Right kidney (tissue), 1 donor: ENCODE measurements around the gene NRIP1.

Source experiments
- DNase-seq: peaks from one replicate; pipeline ENCODE4 v3.0.0-alpha.2; 2016

Gene NRIP1

GRCh38 chr21:15009837-15010363, 54.9 kb downstream of the NRIP1 start:
- DNase-seq, result no peak

- DNase-seq, result no peak
These were observed 57.0 kb downstream of the NRIP1 start for GRCh38 chr21:15007716-15008296.

- no peak for DNase-seq
These were observed 58.1 kb downstream of the NRIP1 start for GRCh38 chr21:15006594-15007230.

GRCh38 chr21:15005391-15005790, 59.4 kb downstream of the NRIP1 start:
- no peak for DNase-seq

- DNase-seq, result no peak
These were observed 60.0 kb downstream of the NRIP1 start for GRCh38 chr21:15004721-15005370.

- DNase-seq, result no peak
These were observed 61.2 kb downstream of the NRIP1 start for GRCh38 chr21:15003463-15004135.

GRCh38 chr21:15001857-15002606, 62.8 kb downstream of the NRIP1 start:
- DNase-seq, result no peak

- no peak for DNase-seq
These were observed 63.7 kb downstream of the NRIP1 start for GRCh38 chr21:15001113-15001512.

GRCh38 chr21:15000081-15000480, 64.7 kb downstream of the NRIP1 start:
- no peak for DNase-seq

GRCh38 chr21:14998784-14999183, 66.0 kb downstream of the NRIP1 start:
- DNase-seq, result no peak

GRCh38 chr21:14998336-14998735, 66.5 kb downstream of the NRIP1 start:
- DNase-seq, result no peak

GRCh38 chr21:14995695-14996490, 68.9 kb downstream of the NRIP1 start:
- no peak for DNase-seq

- DNase-seq, result no peak
These were observed 69.6 kb downstream of the NRIP1 start for GRCh38 chr21:14995226-14995625.

- no peak for DNase-seq
These were observed 71.7 kb downstream of the NRIP1 start for GRCh38 chr21:14993115-14993514.

- DNase-seq, result no peak
These were observed 72.8 kb downstream of the NRIP1 start for GRCh38 chr21:14991957-14992356.

- DNase-seq, result no peak
These were observed 75.4 kb downstream of the NRIP1 start for GRCh38 chr21:14989359-14989758.

- no peak for DNase-seq
These were observed 76.0 kb downstream of the NRIP1 start for GRCh38 chr21:14988760-14989159.

- no peak for DNase-seq
These were observed 77.2 kb downstream of the NRIP1 start for GRCh38 chr21:14987370-14988170.

- no peak for DNase-seq
These were observed 79.5 kb downstream of the NRIP1 start for GRCh38 chr21:14985306-14985705.

- no peak for DNase-seq
These were observed 82.5 kb downstream of the NRIP1 start for GRCh38 chr21:14982336-14982735.

GRCh38 chr21:14981246-14981645, 83.6 kb downstream of the NRIP1 start:
- DNase-seq, result no peak
